ENCODE results near the gene GK.
A peak's percentile ranks its signal among the peaks of the same experiment; 100 is the strongest.

DNA sequence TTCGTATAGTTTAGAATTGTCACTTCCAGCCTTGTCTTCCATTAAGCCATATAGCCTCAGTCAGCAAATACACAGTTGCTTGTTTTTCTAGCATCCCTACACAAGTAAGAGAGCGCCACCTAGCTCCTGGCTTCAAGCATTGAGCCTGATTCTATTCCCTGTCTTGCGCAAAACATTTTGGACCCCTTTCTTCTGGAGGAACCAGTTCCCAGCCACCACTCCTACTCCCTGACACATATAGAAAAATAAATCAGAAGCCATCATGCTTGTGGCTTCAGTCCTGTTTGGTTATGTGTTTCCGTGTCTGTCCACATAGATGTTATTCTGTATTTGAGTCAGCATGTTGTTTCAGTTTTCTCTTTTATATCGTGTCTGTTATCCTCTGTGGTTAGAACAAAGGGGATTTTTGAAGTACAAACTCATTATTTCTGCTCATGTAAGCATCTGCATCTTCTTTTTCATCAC lies 59.9 kb downstream of the GK start:
- TF ChIP-seq POLR2A (IDR thresholded peaks at IDR 0.05): no peak
- TF ChIP-seq, protein P1, sequence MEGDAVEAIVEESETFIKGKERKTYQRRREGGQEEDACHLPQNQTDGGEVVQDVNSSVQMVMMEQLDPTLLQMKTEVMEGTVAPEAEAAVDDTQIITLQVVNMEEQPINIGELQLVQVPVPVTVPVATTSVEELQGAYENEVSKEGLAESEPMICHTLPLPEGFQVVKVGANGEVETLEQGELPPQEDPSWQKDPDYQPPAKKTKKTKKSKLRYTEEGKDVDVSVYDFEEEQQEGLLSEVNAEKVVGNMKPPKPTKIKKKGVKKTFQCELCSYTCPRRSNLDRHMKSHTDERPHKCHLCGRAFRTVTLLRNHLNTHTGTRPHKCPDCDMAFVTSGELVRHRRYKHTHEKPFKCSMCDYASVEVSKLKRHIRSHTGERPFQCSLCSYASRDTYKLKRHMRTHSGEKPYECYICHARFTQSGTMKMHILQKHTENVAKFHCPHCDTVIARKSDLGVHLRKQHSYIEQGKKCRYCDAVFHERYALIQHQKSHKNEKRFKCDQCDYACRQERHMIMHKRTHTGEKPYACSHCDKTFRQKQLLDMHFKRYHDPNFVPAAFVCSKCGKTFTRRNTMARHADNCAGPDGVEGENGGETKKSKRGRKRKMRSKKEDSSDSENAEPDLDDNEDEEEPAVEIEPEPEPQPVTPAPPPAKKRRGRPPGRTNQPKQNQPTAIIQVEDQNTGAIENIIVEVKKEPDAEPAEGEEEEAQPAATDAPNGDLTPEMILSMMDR (IDR thresholded peaks at IDR 0.05): peak; percentile 7 to 66 (median 48)
